Osteoblast (primary cell): ENCODE data around the gene FBLN5. TPM values are rescaled to one million over a fixed set of nuclear protein-coding genes. Genes with fewer than 3 reads are reported as not detected.

Experiments
- DNase-seq: peaks from one replicate; pipeline ENCODE4 v3.0.0; 2011; ENCODE audit warnings: low spot score, mixed read lengths; ENCODE audit not compliant: insufficient read length; ENCODE audit errors: missing footprints
- H2AFZ ChIP-seq: 2 replicates; pipeline ENCODE4 v1.6.0; 2011; ENCODE audit warnings: mild to moderate bottlenecking, low read length
- H3K27ac ChIP-seq: 2 replicates; pipeline ENCODE4 v1.5.1; 2011; ENCODE audit warnings: mild to moderate bottlenecking, low read depth, low read length, moderate library complexity
- H3K27me3 ChIP-seq: 2 replicates; pipeline ENCODE4 v1.6.0; 2012; ENCODE audit warnings: mild to moderate bottlenecking, control low read depth, inconsistent platforms, low read length, moderate library complexity; ENCODE audit not compliant: insufficient read depth
- H3K36me3 ChIP-seq: 2 replicates; pipeline ENCODE4 v1.5.1; 2011; ENCODE audit warnings: mild to moderate bottlenecking, low read length, control low read depth, moderate library complexity; ENCODE audit not compliant: insufficient read depth
- H3K4me1 ChIP-seq: 2 replicates; pipeline ENCODE4 v1.5.1; 2011; ENCODE audit warnings: mild to moderate bottlenecking, low read length, control low read depth, moderate library complexity; ENCODE audit not compliant: insufficient read depth
- H3K4me2 ChIP-seq: 2 replicates; pipeline ENCODE4 v1.6.0; 2011; ENCODE audit warnings: mild to moderate bottlenecking, low read length; ENCODE audit not compliant: insufficient read depth
- H3K4me3 ChIP-seq: fragments of 200-600 bp; sonication (generic); 3 replicates; pipeline ENCODE4 v1.5.1; 2012; ENCODE audit warnings: mild to moderate bottlenecking, low read length, inconsistent platforms; ENCODE audit not compliant: insufficient read depth
- H3K79me2 ChIP-seq: 2 replicates; pipeline ENCODE4 v1.6.0; 2012; ENCODE audit warnings: mild to moderate bottlenecking, low read length, control low read depth, inconsistent platforms; ENCODE audit not compliant: insufficient read depth
- H3K9me3 ChIP-seq: 2 replicates; pipeline ENCODE4 v1.5.1; 2011; ENCODE audit warnings: low read depth, low read length, control low read depth
- H4K20me1 ChIP-seq: 2 replicates; pipeline ENCODE4 v1.6.0; 2012; ENCODE audit warnings: mild to moderate bottlenecking, low read length, control low read depth; ENCODE audit not compliant: insufficient read depth
- total RNA-seq: library from RNA; depleted of rRNA; stranded (reverse); fragments of >200 nt; gene quantifications from 2 replicates; pipeline ENCODE4 v1.2.3, GENCODE V29; 2012
- TF ChIP-seq, protein P1 (sequence below): IDR thresholded peaks from 2 replicates; pipeline ENCODE4 v1.5.1; 2011; ENCODE audit warnings: mild to moderate bottlenecking, low read depth, low read length, moderate library complexity; ENCODE audit errors: extremely low read depth

FBLN5 gene
- total RNA-seq, 1 donor, result 22.1 TPM

DNA sequence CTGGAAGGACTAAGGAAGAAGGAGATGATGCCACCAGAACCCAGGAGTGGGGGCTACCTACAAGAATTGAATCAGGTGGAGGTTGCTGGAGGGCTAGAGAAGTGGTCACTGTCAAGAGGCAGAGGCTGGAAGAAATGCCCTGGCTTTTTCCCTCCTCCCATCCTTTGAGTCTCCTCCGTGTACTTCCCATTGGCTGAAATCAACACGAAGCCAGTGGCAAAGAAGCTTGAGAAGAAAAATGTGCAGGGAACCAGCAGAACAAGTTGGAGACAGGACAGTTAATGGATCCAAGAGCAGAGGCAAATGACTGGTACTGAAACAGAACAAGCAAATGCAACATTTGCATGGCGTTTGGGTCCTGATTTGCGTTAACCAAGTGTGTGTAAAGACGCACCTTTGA, 9.1 kb upstream of the FBLN5 start:
- H3K4me1 ChIP-seq, result peaks cover 2% of the 10 kb centered on the region
- no peak overlapping the region for H2AFZ ChIP-seq
- H3K27ac ChIP-seq, result no peak overlapping the region
- no peaks in the 10 kb centered on the region for H3K36me3 ChIP-seq
- no peaks in the 10 kb centered on the region for H4K20me1 ChIP-seq
- H3K4me3 ChIP-seq, result no peak overlapping the region
- no peak overlapping the region for H3K4me2 ChIP-seq
- TF ChIP-seq, protein P1, sequence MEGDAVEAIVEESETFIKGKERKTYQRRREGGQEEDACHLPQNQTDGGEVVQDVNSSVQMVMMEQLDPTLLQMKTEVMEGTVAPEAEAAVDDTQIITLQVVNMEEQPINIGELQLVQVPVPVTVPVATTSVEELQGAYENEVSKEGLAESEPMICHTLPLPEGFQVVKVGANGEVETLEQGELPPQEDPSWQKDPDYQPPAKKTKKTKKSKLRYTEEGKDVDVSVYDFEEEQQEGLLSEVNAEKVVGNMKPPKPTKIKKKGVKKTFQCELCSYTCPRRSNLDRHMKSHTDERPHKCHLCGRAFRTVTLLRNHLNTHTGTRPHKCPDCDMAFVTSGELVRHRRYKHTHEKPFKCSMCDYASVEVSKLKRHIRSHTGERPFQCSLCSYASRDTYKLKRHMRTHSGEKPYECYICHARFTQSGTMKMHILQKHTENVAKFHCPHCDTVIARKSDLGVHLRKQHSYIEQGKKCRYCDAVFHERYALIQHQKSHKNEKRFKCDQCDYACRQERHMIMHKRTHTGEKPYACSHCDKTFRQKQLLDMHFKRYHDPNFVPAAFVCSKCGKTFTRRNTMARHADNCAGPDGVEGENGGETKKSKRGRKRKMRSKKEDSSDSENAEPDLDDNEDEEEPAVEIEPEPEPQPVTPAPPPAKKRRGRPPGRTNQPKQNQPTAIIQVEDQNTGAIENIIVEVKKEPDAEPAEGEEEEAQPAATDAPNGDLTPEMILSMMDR, result no peak
- peaks cover 3% of the 10 kb centered on the region for H3K9me3 ChIP-seq
- DNase-seq, result no peak
- H3K79me2 ChIP-seq, result no peaks in the 10 kb centered on the region
- no peaks in the 10 kb centered on the region for H3K27me3 ChIP-seq

DNA sequence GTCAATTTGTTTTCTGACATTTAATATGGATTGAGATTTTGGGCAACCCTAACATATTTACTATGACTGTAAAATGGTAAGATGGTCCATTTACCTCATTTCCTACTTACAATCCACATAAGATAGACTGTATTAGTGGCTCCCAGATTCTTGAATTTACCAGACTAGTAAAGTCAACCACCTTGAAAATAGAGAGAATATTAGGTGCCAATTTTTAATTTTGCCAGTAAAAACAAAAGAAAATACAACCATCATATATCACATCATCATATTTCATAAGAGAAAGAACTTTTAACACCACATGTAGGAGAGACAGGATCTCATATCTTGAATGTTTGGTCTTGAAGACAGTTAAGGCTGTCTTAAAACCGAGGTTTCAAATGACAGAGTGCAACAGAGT, 7.7 kb upstream of the FBLN5 start:
- H4K20me1 ChIP-seq, result no peaks in the 10 kb centered on the region
- H3K27me3 ChIP-seq, result no peaks in the 10 kb centered on the region
- H3K79me2 ChIP-seq, result no peaks in the 10 kb centered on the region
- H3K36me3 ChIP-seq, result no peaks in the 10 kb centered on the region
- H3K4me3 ChIP-seq, result no peak overlapping the region
- H2AFZ ChIP-seq, result peak overlapping the region; percentile 35
- H3K9me3 ChIP-seq, result peaks cover 3% of the 10 kb centered on the region
- TF ChIP-seq, protein P1, result no peak
- DNase-seq, result no peak
- no peak overlapping the region for H3K4me2 ChIP-seq
- peaks cover 2% of the 10 kb centered on the region for H3K4me1 ChIP-seq
- H3K27ac ChIP-seq, result no peak overlapping the region

DNA sequence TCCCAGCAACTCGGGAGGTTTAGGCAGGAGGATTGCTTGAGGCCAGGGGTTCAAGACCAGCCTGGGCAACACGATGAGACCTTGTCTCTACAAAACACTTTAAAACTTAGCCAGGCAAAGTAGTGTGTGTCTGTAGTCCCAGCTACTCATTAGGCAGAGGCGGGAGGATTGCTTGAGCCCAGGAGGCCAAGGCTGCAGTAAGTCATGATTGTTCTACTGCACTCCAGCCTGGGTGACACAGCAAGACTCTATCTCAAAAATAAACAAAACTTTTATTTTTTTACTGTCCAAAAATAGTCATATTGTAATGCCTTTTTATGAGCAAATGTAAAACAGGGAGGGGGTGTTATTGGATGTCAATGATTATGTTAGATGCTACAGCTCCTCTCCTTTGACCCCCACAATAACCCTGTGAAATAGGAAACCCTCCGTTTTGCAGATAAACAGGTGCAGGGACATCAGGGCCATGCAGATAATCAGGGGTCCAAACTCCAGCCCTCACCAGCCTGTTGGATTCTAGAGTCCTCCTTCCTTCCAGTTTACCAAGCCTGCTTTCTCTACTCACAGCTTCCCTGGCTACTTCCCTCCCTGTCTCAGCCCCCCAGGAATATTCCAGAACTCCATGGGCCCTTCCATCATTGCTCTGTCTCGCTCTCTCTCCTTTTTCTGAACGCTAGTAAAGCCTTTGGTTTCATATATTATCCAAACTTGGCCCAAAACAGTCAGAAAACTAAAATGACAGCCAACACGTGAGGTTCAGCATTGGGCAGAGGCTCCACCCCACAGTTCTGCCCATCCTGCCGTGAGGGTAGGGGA, 5.9 kb upstream of the FBLN5 start:
- Histone ChIP-seq H2AFZ (peak overlapping the region; percentile 37), H3K4me3 (no peak overlapping the region), H3K4me1 (peaks cover 2% of the 10 kb centered on the region), H3K27ac (no peak overlapping the region), H3K4me2 (no peak overlapping the region), H3K36me3 (no peaks in the 10 kb centered on the region), H3K79me2 (no peaks in the 10 kb centered on the region), H3K27me3 (no peaks in the 10 kb centered on the region), H3K9me3 (peaks cover 3% of the 10 kb centered on the region), H4K20me1 (no peaks in the 10 kb centered on the region)
- DNase-seq, result no peak
- TF ChIP-seq, protein P1, result no peak

DNA sequence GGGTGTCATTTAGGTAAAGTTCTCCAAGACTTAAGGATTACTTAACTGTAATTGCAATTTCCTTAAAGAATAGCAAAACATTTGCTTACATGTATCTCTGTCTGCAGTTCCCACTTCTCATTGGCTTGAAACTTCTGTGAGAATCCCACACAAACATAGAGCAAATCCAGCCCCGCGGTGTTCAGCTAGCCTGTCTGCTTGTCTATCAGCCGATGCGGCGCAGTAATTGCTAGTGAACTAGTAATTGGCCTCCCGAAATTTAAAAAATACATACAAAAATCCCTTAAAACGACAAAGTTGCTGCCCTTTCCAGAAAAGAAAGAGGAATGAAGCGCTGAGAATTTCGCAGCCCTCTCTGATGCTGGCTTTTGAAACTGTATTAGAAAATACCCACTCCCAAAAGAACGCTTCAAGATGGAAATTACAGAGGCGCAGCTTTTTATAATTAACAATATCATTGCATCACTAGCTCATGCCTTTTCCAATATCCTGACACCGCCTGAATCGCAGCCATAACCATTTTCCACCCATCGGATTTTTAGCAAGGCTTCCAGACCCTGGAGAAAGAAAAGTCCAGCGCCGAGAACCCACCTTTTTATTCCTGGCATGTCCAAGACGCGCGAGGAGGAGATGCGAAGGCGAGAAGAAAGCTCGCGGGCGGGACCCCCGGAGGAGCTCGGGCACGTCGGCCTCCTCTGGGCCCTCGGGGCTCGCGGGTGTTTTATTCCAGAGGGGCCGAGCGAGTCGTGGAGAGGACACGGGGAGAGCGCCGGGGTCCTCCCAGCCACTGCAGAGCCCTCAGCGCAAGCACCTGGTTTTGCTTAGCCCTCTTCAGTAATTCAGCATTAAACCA, 646 bp downstream of the FBLN5 start:
- peaks cover 13% of the 10 kb centered on the region for H3K4me1 ChIP-seq
- no peaks in the 10 kb centered on the region for H3K36me3 ChIP-seq
- H4K20me1 ChIP-seq, result no peaks in the 10 kb centered on the region
- H3K9me3 ChIP-seq, result no peaks in the 10 kb centered on the region
- TF ChIP-seq, protein P1, result no peak
- H3K4me3 ChIP-seq, result peak overlapping the region; percentile 78
- peak overlapping the region; percentile 86 for H3K4me2 ChIP-seq
- peak; percentile 83 for DNase-seq
- H3K79me2 ChIP-seq, result peaks cover 4% of the 10 kb centered on the region
- H3K27ac ChIP-seq, result peak overlapping the region; percentile 28
- H2AFZ ChIP-seq, result peak overlapping the region; percentile 76
- no peaks in the 10 kb centered on the region for H3K27me3 ChIP-seq
